ENCODE results near the gene PRKAG2. TPM values are rescaled to one million over a fixed set of nuclear protein-coding genes. Genes with fewer than 3 reads are reported as not detected.

The PRKAG2 gene
- total RNA-seq, 1 donor from 2014 or later, result 21.1 TPM

GRCh38 chr7:151891182-151891581 lies 14.3 kb upstream of the PRKAG2 start:
- Histone ChIP-seq H3K36me3 (ENCODE audit: control insufficient read depth, insufficient read depth, low read length) (no peaks in the 10 kb centered on the region), H3K4me3 (ENCODE audit: low read depth, low read length) (no peak overlapping the region), H3K27me3 (ENCODE audit: control insufficient read depth, insufficient read depth, low read length) (peaks cover 33% of the 10 kb centered on the region)
- no peak for DNase-seq (ENCODE audit: low read depth)
- no peak for TF ChIP-seq CTCF (IDR thresholded peaks at IDR 0.05; ENCODE audit: insufficient read depth, low read length, poor library complexity, severe bottlenecking)

- no peak for TF ChIP-seq CTCF (IDR thresholded peaks at IDR 0.05; ENCODE audit: insufficient read depth, low read length, poor library complexity, severe bottlenecking)
- DNase-seq (ENCODE audit: low read depth), result no peak
- H3K36me3 ChIP-seq (ENCODE audit: control insufficient read depth, insufficient read depth, low read length), result no peaks in the 10 kb centered on the region
- H3K4me3 ChIP-seq (ENCODE audit: low read depth, low read length), result no peak overlapping the region
- peaks cover 35% of the 10 kb centered on the region for H3K27me3 ChIP-seq (ENCODE audit: control insufficient read depth, insufficient read depth, low read length)
These were observed 13.6 kb upstream of the PRKAG2 start for GRCh38 chr7:151890355-151891004.

DNA sequence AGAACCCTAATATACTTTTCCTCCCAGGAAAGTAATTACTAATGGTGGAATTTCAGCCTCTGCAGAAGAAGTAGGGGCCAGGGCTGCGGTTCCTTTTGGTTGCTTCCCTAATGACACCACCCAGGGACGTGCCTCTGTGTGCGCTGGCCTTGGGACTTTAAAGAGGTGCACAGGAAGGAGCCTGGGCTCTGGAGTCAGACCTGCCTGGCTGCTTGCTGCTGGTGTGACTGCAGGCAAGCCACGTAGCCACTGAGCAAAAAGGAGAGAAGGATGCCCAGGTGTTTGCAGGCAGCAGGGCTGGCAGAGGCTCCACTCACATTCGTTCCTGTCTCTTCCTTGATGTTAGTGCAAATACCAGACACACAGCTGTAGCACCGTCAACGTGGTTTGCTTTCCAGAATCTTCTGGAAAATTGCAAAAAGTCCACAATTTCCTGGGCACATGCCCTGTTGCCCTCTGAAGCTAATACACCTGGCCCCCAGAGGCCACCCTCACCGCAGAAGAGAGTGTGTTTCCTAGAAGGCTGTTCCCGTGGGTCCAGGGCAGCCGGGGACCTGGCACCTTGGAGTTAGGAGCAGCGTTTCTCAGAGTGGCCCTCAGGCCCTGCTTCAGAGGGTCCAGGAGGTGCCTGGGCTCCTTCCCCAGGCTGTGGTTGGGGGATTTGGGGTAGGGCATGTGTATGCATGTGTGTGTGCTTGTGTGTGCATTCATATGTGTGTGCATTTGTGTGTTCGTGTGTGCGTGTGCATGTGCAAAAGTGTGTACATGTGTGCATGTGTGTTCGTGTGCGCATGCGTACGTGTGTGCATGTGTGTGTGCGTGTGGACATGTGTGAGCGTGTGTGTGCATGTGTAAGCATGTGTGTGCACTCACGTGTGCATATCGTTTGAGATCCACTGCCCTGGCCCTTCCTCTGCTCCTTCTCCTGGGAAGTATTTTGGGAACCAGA lies 12.8 kb upstream of the PRKAG2 start:
- Histone ChIP-seq H3K27me3 (ENCODE audit: control insufficient read depth, insufficient read depth, low read length) (peaks cover 35% of the 10 kb centered on the region), H3K4me3 (ENCODE audit: low read depth, low read length) (no peak overlapping the region), H3K36me3 (ENCODE audit: control insufficient read depth, insufficient read depth, low read length) (no peaks in the 10 kb centered on the region)
- no peak for DNase-seq (ENCODE audit: low read depth)
- no peak for TF ChIP-seq CTCF (IDR thresholded peaks at IDR 0.05; ENCODE audit: insufficient read depth, low read length, poor library complexity, severe bottlenecking)

DNA sequence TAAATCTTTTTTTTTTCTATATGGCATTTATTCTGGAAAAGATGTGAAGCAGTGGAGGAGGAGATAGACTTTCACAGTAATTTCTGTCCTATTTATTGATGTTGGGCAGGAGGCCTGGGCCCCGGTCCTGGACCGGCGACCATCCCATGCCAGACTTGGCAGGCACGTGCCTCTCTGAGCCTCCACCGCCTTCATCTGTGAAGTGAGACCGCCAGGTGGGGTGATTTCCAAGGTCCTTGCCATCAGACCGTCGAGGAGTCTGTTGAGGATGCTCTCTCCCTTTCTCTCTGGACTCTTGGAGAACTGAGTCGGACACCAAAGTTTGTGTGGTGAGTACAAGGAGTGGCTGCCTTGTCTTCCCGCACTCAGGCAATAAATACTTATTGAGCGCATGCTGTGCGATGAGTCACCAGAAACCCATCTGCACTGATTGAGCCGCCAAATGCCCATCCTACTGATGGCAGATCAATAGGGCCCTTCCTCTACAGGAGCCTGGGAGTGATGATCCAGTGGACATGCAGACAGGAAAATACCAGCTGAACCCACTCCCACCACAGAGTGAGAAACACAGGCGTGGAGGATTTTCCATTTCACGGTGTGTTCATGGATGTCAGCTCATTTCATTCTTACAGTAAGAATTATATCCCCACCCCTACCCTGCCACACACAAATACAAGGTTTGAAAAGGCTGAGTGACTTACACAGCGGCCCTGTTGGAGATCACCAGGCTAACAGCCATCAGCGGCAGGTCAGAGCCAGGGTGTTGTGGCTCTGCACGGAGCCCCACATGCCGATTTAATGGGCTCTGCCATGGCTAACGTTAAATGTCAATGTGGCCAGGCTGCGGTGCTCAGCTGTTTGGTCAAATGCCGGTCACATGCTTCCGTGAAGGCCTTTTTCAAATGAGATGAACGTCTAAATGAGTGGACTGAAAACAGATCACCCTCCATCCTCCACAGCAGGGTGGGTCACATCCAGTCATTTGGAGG lies 11.5 kb upstream of the PRKAG2 start:
- Histone ChIP-seq H3K27me3 (ENCODE audit: control insufficient read depth, insufficient read depth, low read length) (peaks cover 28% of the 10 kb centered on the region), H3K4me3 (ENCODE audit: low read depth, low read length) (no peak overlapping the region), H3K36me3 (ENCODE audit: control insufficient read depth, insufficient read depth, low read length) (no peaks in the 10 kb centered on the region)
- no peak for TF ChIP-seq CTCF (IDR thresholded peaks at IDR 0.05; ENCODE audit: insufficient read depth, low read length, poor library complexity, severe bottlenecking)
- no peak for DNase-seq (ENCODE audit: low read depth)

- DNase-seq (ENCODE audit: low read depth), result no peak
- no peak for TF ChIP-seq CTCF (IDR thresholded peaks at IDR 0.05; ENCODE audit: insufficient read depth, low read length, poor library complexity, severe bottlenecking)
- Histone ChIP-seq H3K27me3 (ENCODE audit: control insufficient read depth, insufficient read depth, low read length) (peaks cover 23% of the 10 kb centered on the region), H3K36me3 (ENCODE audit: control insufficient read depth, insufficient read depth, low read length) (no peaks in the 10 kb centered on the region), H3K4me3 (ENCODE audit: low read depth, low read length) (no peak overlapping the region)
These were observed 9.9 kb upstream of the PRKAG2 start for GRCh38 chr7:151886783-151887182.
